Measurements from ENCODE around the gene VPS9D1. TPM values are rescaled to one million over a fixed set of nuclear protein-coding genes. Genes with fewer than 3 reads are reported as not detected.

The VPS9D1 gene
- 5.7 and 8.8 TPM in 2 replicates for polyA plus RNA-seq (2014; cell fraction: cytosol; rRNA removed)
- polyA plus RNA-seq (2014; cell fraction: nucleus; rRNA removed), result 26.0 and 40.7 TPM in 2 replicates

- peak; percentile 81 for DNase-seq (ENCODE audit: low spot score)
Observed at GRCh38 chr16:89720813-89721545, at the start of gene VPS9D1, which contains the start of gene ZNF276. Gene VPS9D1 (minus strand): TSS chr16:89720898. CDS start chr16:89720861, 37 bp downstream. Gene ZNF276 (plus strand): TSS chr16:89721537. CDS start chr16:89721641, 104 bp downstream.

GRCh38 chr16:89770367-89770766 lies 49.7 kb upstream of the VPS9D1 start:
- DNase-seq (ENCODE audit: low spot score), result no peak

GRCh38 chr16:89765292-89765830 lies 44.7 kb upstream of the VPS9D1 start:
- DNase-seq (ENCODE audit: low spot score), result no peak

- DNase-seq (ENCODE audit: low spot score), result no peak
Observed at GRCh38 chr16:89764711-89765201, 44.1 kb upstream of the VPS9D1 start.

- no peak for DNase-seq (ENCODE audit: low spot score)
Observed at GRCh38 chr16:89761304-89761922, 40.7 kb upstream of the VPS9D1 start.

GRCh38 chr16:89759746-89760340 lies 39.1 kb upstream of the VPS9D1 start:
- DNase-seq (ENCODE audit: low spot score), result no peak

GRCh38 chr16:89749637-89750036 lies 28.9 kb upstream of the VPS9D1 start:
- DNase-seq (ENCODE audit: low spot score), result no peak

- no peak for DNase-seq (ENCODE audit: low spot score)
Observed at GRCh38 chr16:89748921-89749320, 28.2 kb upstream of the VPS9D1 start.

GRCh38 chr16:89748076-89748475 lies 27.4 kb upstream of the VPS9D1 start:
- no peak for DNase-seq (ENCODE audit: low spot score)

GRCh38 chr16:89746043-89746442 lies 25.3 kb upstream of the VPS9D1 start:
- DNase-seq (ENCODE audit: low spot score), result no peak

- no peak for DNase-seq (ENCODE audit: low spot score)
Observed at GRCh38 chr16:89744813-89745212, 24.1 kb upstream of the VPS9D1 start.

GRCh38 chr16:89742948-89743347 lies 22.2 kb upstream of the VPS9D1 start:
- no peak for DNase-seq (ENCODE audit: low spot score)

- no peak for DNase-seq (ENCODE audit: low spot score)
Observed at GRCh38 chr16:89741342-89742014, 20.8 kb upstream of the VPS9D1 start.

GRCh38 chr16:89739383-89739782 lies 18.7 kb upstream of the VPS9D1 start:
- DNase-seq (ENCODE audit: low spot score), result no peak

- DNase-seq (ENCODE audit: low spot score), result no peak
Observed at GRCh38 chr16:89738538-89739317, 18.0 kb upstream of the VPS9D1 start.

GRCh38 chr16:89738072-89738377 lies 17.3 kb upstream of the VPS9D1 start:
- no peak for DNase-seq (ENCODE audit: low spot score)

- no peak for DNase-seq (ENCODE audit: low spot score)
Observed at GRCh38 chr16:89737341-89738071, 16.8 kb upstream of the VPS9D1 start.

GRCh38 chr16:89736554-89736953 lies 15.9 kb upstream of the VPS9D1 start:
- no peak for DNase-seq (ENCODE audit: low spot score)

- DNase-seq (ENCODE audit: low spot score), result no peak
Observed at GRCh38 chr16:89733792-89734191, 13.1 kb upstream of the VPS9D1 start.

GRCh38 chr16:89733322-89733721 lies 12.6 kb upstream of the VPS9D1 start:
- DNase-seq (ENCODE audit: low spot score), result no peak

Data from SK-N-DZ (cell line).